ENCODE results near the gene DENND1A.

- TF ChIP-seq POLR2A (IDR thresholded peaks at IDR 0.05): no peak
- no peak for TF ChIP-seq CTCF (IDR thresholded peaks at IDR 0.05)
Observed at GRCh38 chr9:123522251-123522650, 407.7 kb downstream of the DENND1A start.

Data from right lobe of liver (tissue), 4 donors.